Measurements from ENCODE around the gene ITPR1.

DNA sequence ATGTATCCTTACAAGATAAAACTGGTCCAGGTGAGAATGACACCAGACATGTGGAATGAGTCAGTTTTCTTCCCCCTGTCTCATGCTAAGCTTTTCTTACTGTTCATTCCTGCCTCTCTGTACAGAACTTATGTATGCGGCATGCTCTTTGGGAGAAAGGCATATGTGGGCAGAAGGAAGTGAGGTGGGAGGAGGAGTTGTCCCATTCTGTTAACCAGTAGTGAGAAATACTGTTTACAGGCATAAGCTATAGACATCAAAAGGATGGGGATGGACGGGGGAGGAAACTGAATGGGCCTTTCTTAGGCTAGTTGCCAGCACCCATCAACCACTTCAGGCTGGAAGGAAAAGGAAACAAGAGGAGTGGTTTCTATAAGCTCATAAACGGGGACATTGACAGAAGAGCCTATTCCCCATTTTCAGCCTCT, 342.5 kb downstream of the ITPR1 start:
- no peak for TF ChIP-seq POLR2A (IDR thresholded peaks at IDR 0.05; ENCODE audit: extremely low read depth, insufficient read length)
- TF ChIP-seq, protein P1, sequence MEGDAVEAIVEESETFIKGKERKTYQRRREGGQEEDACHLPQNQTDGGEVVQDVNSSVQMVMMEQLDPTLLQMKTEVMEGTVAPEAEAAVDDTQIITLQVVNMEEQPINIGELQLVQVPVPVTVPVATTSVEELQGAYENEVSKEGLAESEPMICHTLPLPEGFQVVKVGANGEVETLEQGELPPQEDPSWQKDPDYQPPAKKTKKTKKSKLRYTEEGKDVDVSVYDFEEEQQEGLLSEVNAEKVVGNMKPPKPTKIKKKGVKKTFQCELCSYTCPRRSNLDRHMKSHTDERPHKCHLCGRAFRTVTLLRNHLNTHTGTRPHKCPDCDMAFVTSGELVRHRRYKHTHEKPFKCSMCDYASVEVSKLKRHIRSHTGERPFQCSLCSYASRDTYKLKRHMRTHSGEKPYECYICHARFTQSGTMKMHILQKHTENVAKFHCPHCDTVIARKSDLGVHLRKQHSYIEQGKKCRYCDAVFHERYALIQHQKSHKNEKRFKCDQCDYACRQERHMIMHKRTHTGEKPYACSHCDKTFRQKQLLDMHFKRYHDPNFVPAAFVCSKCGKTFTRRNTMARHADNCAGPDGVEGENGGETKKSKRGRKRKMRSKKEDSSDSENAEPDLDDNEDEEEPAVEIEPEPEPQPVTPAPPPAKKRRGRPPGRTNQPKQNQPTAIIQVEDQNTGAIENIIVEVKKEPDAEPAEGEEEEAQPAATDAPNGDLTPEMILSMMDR (IDR thresholded peaks at IDR 0.05; ENCODE audit: low read depth, low read length): no peak
- TF ChIP-seq MYC (IDR thresholded peaks at IDR 0.05; ENCODE audit: low read depth, low read length): no peak

All from NB4 (cell line).